ENCODE data around the gene ALB.

The ALB gene

GRCh38 chr4:73451981-73452747 lies 48.1 kb downstream of the ALB start:
- CTCF ChIA-PET = interaction anchor here (1.0 kb wide), 1 partner anchor 24 kb away, joined by 4 read pairs; no protein-coding TSS in a partner anchor
- POLR2A ChIA-PET (ENCODE audit: low non-redundant PET) = no interaction called here
- no peak overlapping the region for H3K27ac ChIP-seq
- TF ChIP-seq CTCF (conservative IDR thresholded peaks at IDR 0.05; ENCODE audit: low read depth) = no peak
- DNase-seq (ENCODE audit: low spot score) = no peak

GRCh38 chr4:73452953-73453700 lies 49.0 kb downstream of the ALB start:
- no peak for TF ChIP-seq CTCF (conservative IDR thresholded peaks at IDR 0.05; ENCODE audit: low read depth)
- DNase-seq (ENCODE audit: low spot score) = no peak
- POLR2A ChIA-PET (ENCODE audit: low non-redundant PET) = no interaction called here
- H3K27ac ChIP-seq = no peak overlapping the region
- CTCF ChIA-PET = interaction anchor here (0.6 to 1.0 kb wide), 2 partner anchors 25 to 74 kb away, joined by 3 to 4 read pairs; no protein-coding TSS in a partner anchor

- H3K27ac ChIP-seq = no peak overlapping the region
- CTCF ChIA-PET = interaction anchor here (0.6 kb wide), 1 partner anchor 73 kb away, joined by 3 read pairs; no protein-coding TSS in a partner anchor
- TF ChIP-seq CTCF (conservative IDR thresholded peaks at IDR 0.05; ENCODE audit: low read depth) = no peak
- POLR2A ChIA-PET (ENCODE audit: low non-redundant PET) = interaction anchor here (0.6 kb wide), 1 partner anchor 83 kb away, joined by 4 read pairs; no protein-coding TSS in a partner anchor
- no peak for DNase-seq (ENCODE audit: low spot score)
These were observed 49.6 kb downstream of the ALB start for GRCh38 chr4:73453701-73454005.

- POLR2A ChIA-PET (ENCODE audit: low non-redundant PET) = no interaction called here
- no peak overlapping the region for H3K27ac ChIP-seq
- no peak for TF ChIP-seq CTCF (conservative IDR thresholded peaks at IDR 0.05; ENCODE audit: low read depth)
- CTCF ChIA-PET = no interaction called here
- no peak for DNase-seq (ENCODE audit: low spot score)
These were observed 50.8 kb downstream of the ALB start for GRCh38 chr4:73454920-73455319.

- POLR2A ChIA-PET (ENCODE audit: low non-redundant PET) = no interaction called here
- CTCF ChIA-PET = interaction anchor here (0.6 to 1.1 kb wide), 4 partner anchors 10 to 1381 kb away, joined by 3 to 6 read pairs (median 3); no protein-coding TSS in a partner anchor
These were observed 52.3 kb downstream of the ALB start for GRCh38 chr4:73456177-73457022.

More at GRCh38 chr4:73456177-73457022, 52.3 kb downstream of the ALB start:
- TF ChIP-seq CTCF (conservative IDR thresholded peaks at IDR 0.05; ENCODE audit: low read depth) = no peak
- H3K27ac ChIP-seq = no peak overlapping the region
- no peak for DNase-seq (ENCODE audit: low spot score)
